Fibroblast of the aortic adventitia (primary cell): ENCODE measurements around the gene CEP131. TPM values are rescaled to one million over a fixed set of nuclear protein-coding genes. Genes with fewer than 3 reads are reported as not detected.

Source experiments
- DNase-seq: peaks from one replicate; pipeline ENCODE4 v3.0.0-alpha.2; 2010; ENCODE audit warnings: low read depth
- H3K4me3 ChIP-seq: 2 replicates; pipeline ENCODE4 v1.5.1; 2011; ENCODE audit warnings: low read depth, mild to moderate bottlenecking, control low read depth, low read length, moderate library complexity
- total RNA-seq: library from RNA; depleted of rRNA; stranded (reverse); fragments of >200 nt; gene quantifications from 2 replicates; pipeline ENCODE4 v1.2.3, GENCODE V29; 2012; ENCODE audit warnings: low replicate concordance
- TF ChIP-seq, protein P1 (sequence below): IDR thresholded peaks from 2 replicates; pipeline ENCODE4 v1.5.1; 2011; ENCODE audit warnings: mild to moderate bottlenecking, low read length, control low read depth, inconsistent platforms; ENCODE audit not compliant: insufficient read depth

CEP131 gene
- total RNA-seq, 1 donor = 9.6 TPM

DNA sequence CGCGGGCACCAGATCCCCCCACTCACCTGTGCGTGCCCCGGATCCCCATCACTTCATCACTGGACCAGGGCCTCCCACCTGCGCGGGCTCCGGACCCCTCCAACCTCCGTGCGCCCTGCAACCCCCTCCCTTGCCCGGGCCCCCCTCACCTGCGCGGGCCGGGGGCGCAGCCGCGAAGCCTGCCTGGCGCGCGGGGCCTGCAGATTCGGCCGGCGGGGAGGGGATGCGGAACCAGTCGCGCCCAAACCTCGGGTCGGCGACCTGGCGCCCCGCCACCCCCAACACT is 202 bp downstream of the CEP131 start:
- H3K4me3 ChIP-seq = peak overlapping the region; percentile 78
- TF ChIP-seq, protein P1, sequence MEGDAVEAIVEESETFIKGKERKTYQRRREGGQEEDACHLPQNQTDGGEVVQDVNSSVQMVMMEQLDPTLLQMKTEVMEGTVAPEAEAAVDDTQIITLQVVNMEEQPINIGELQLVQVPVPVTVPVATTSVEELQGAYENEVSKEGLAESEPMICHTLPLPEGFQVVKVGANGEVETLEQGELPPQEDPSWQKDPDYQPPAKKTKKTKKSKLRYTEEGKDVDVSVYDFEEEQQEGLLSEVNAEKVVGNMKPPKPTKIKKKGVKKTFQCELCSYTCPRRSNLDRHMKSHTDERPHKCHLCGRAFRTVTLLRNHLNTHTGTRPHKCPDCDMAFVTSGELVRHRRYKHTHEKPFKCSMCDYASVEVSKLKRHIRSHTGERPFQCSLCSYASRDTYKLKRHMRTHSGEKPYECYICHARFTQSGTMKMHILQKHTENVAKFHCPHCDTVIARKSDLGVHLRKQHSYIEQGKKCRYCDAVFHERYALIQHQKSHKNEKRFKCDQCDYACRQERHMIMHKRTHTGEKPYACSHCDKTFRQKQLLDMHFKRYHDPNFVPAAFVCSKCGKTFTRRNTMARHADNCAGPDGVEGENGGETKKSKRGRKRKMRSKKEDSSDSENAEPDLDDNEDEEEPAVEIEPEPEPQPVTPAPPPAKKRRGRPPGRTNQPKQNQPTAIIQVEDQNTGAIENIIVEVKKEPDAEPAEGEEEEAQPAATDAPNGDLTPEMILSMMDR = no peak
- no peak for DNase-seq

DNA sequence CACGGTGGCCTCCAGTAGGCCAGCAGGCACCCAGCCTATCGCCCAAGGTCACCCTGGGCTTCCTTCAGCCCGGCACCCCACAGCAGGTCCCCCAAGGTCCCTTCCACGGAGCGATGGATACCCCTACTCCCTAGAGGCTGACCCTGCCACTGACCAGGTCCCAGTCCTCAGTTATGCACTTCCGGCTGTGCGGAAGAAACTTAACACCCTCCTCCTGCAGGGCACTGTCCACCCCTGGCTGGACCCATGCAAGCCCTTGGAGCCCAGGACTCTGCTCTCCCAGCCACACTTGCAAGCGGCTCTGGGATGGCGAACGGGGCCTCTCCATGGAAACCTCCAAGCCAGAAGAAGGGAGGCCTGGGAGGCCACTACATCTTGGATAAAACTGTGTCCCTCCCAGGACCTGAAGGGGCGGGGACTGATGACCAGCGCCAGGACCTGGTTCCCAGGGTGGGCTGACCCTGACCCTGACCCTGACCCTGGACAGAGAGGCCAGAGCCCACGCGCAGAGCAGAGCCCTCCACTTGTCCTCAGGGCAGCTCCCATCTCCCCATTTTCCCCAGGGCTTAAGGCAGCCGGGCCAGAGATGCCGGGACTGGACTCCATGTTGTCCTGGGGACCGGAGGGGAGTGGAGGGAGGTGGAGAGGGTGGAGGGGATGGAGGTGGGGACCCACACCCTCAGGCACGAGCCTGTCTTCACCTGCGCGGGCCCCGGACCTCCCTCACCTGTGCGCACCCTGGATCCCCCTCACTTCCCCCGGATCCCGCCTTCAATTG is 734 bp downstream of the CEP131 start:
- TF ChIP-seq, protein P1 = no peak
- H3K4me3 ChIP-seq = peak overlapping the region; percentile 78
- DNase-seq = no peak

DNA sequence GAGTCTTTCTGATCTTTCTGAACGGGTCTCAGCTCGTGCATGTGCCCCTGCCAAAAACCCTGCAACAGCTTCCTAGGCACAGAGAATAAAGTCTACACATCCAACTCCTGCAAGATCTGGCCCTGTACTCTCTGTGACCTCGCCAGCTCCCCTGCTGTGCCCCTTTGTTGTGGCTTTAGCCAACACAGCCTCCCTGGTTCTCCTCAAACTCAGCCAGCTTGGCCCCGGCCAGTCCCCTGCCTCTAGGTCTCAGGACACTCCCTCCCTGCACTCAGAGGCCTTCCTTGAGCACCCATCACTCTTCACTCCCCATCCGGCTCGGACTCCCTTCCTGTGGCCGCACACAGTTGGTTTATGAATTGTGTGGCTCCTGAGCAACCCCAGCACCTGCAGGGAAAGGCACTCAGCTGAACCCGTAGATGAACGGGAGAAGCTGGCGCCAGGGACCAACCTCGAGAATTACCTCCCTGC is 1.4 kb downstream of the CEP131 start:
- no peak for DNase-seq
- peak overlapping the region; percentile 78 for H3K4me3 ChIP-seq
- TF ChIP-seq, protein P1 = no peak

DNA sequence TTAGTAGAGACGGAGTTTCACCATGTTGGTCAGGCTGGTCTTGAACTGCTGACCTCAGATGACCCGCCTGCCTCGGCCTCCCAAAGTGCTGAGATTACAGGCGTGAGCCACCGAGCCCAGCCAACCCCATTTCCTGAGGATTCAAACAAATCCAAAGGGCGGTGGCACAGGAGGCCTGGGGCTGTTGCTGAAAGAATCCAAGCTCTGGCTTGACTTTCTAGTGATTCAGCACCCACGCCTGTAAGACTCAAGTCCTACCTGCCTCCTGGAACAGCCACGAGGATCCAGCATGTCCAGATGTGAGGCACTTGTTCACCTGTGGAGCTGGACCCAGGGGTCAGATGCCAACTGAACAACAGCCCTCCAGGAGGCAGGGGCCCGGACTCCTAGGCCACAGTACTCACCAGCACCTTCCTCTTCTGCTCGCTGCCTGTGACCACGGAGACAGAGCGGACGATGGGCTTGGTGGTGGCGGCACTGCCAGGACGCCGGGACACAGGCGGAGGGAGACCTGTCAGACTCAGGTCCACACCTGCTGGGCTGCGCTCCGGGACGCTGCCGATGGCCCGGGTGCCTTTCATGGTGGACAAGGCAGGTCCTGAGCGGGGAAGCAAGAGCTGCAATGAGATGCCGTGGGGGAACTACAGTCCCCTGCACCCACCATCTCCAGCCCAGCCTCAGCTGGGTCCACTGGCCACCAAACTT is 3.1 kb downstream of the CEP131 start:
- DNase-seq = no peak
- no peak overlapping the region for H3K4me3 ChIP-seq
- TF ChIP-seq, protein P1 = no peak

DNA sequence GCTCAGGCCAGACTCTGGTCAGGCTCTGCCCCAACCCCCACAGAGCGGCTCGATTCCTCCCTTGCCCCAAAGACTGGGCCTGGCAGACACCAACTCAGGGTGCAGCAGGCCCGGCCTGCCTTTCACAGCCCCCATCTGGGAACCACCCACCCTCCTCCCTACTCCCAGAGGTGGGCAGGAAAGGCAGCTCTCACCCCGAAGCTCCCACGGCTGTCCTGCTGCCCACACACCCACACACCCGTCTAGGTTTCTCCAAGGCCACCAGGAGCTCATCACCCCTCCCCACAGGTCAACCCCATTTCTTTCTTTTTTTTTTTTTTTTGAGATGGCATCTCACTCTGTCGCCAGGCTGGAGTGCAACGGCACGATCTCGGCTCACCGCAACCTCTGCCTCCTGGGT is 3.8 kb downstream of the CEP131 start:
- TF ChIP-seq, protein P1 = no peak
- no peak overlapping the region for H3K4me3 ChIP-seq
- DNase-seq = no peak

DNA sequence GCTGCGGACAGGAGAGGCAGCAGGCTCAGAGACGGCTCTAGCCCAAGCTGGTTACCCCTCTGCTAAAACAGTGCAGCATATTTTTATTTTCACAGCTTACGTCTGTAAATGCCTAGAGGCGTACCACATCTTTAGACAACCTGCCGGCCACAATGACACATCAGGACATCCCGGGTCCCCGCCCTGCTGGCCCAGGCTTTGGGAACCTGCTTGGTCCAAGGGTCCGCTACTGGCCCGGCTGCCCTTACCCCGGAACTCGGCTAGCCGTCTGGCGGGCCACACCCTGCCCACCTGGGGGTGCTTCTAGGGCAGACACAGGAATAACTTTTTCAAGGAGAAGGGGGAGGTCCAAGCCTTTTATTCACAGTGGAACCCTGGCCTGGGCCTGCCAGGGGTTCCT is 4.3 kb downstream of the CEP131 start:
- H3K4me3 ChIP-seq = no peak overlapping the region
- TF ChIP-seq, protein P1 = no peak
- DNase-seq = no peak

DNA sequence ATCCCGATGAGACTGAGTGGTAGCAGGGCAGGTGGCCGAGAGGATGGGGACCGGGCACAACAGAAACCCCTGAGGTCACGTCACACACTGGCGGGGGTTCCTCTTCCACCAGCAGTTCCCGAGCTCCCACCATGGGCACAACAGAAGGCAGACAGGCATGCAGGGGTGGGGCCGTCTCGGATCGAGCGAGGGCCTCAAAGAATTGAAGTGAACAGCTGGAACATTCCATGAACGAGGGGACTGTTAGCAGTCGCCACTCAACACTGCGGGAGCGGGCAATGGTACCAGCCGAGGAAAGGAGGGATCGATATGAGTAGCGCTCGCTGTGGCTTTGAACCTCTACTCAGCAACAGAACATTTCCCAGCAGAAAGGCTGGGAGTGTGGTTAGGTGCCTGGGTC is 5.3 kb downstream of the CEP131 start:
- TF ChIP-seq, protein P1 = no peak
- no peak for DNase-seq
- H3K4me3 ChIP-seq = no peak overlapping the region
